ENCODE data around the gene EPAS1.

Gene EPAS1

GRCh38 chr2:46303822-46304221 is 6.6 kb downstream of the EPAS1 start:
- DNase-seq = no peak

GRCh38 chr2:46304635-46305034 is 7.4 kb downstream of the EPAS1 start:
- no peak for DNase-seq

- DNase-seq = no peak
Measured at GRCh38 chr2:46305187-46305586, 8.0 kb downstream of the EPAS1 start.

GRCh38 chr2:46305767-46306166 is 8.6 kb downstream of the EPAS1 start:
- no peak for DNase-seq

GRCh38 chr2:46306330-46306751 is 9.1 kb downstream of the EPAS1 start:
- DNase-seq = no peak

GRCh38 chr2:46306988-46307655 is 9.9 kb downstream of the EPAS1 start:
- no peak for DNase-seq

- no peak for DNase-seq
Measured at GRCh38 chr2:46308081-46308480, 10.9 kb downstream of the EPAS1 start.

GRCh38 chr2:46308629-46309028 is 11.4 kb downstream of the EPAS1 start:
- DNase-seq = no peak

GRCh38 chr2:46309052-46309953 is 12.1 kb downstream of the EPAS1 start:
- no peak for DNase-seq

- DNase-seq = no peak
Measured at GRCh38 chr2:46310446-46310845, 13.2 kb downstream of the EPAS1 start.

- no peak for DNase-seq
Measured at GRCh38 chr2:46311651-46312223, 14.5 kb downstream of the EPAS1 start.

GRCh38 chr2:46313063-46313462 is 15.9 kb downstream of the EPAS1 start:
- DNase-seq = no peak

- no peak for DNase-seq
Measured at GRCh38 chr2:46314065-46314835, 17.0 kb downstream of the EPAS1 start.

GRCh38 chr2:46315103-46315890 is 18.1 kb downstream of the EPAS1 start:
- DNase-seq = peak; percentile 96

GRCh38 chr2:46317094-46317486 is 19.9 kb downstream of the EPAS1 start:
- no peak for DNase-seq

- no peak for DNase-seq
Measured at GRCh38 chr2:46318579-46319460, 21.6 kb downstream of the EPAS1 start.

GRCh38 chr2:46319711-46320110 is 22.5 kb downstream of the EPAS1 start:
- no peak for DNase-seq

- DNase-seq = no peak
Measured at GRCh38 chr2:46320141-46320567, 22.9 kb downstream of the EPAS1 start.

- no peak for DNase-seq
Measured at GRCh38 chr2:46323730-46324129, 26.5 kb downstream of the EPAS1 start.

- DNase-seq = peak; percentile 63
Measured at GRCh38 chr2:46325182-46325928, 28.1 kb downstream of the EPAS1 start.
